Ascending aorta (tissue), 2 donors: Measurements from ENCODE around the gene OIT3. TPM values are rescaled to one million over a fixed set of nuclear protein-coding genes. Genes with fewer than 3 reads are reported as not detected.

ENCODE experiments used
- DNase-seq, 2 donors: peaks; one replicate each; pipeline ENCODE4 v3.0.0-alpha.2; 2019; ENCODE audit warnings: low spot score in 2 of 2
- H3K27ac ChIP-seq, 2 donors: fragments of 200-600 bp; sonication (generic); one replicate each; pipeline ENCODE4 v1.5.1; 2016 to 2017; ENCODE audit warnings: mild to moderate bottlenecking in 1 of 2
- H3K27me3 ChIP-seq: fragments of 200-600 bp; sonication (generic); one replicate; pipeline ENCODE4 v1.5.1; 2017
- H3K36me3 ChIP-seq, 2 donors: fragments of 200-600 bp; sonication (generic); one replicate each; pipeline ENCODE4 v1.5.1; 2016
- H3K4me1 ChIP-seq, 2 donors: fragments of 200-600 bp; sonication (generic); one replicate each; pipeline ENCODE4 v1.5.1; 2016 to 2017; ENCODE audit warnings: mild to moderate bottlenecking in 1 of 2
- H3K4me3 ChIP-seq, 2 donors: fragments of 200-600 bp; sonication (generic); one replicate each; pipeline ENCODE4 v1.5.1; 2016 to 2017; ENCODE audit warnings: mild to moderate bottlenecking in 1 of 2
- H3K9me3 ChIP-seq, 2 donors: fragments of 200-600 bp; sonication (generic); one replicate each; pipeline ENCODE4 v1.5.1; 2016
- intact Hi-C: fragments of 100-400 bp; cut with DNase I; formaldehyde crosslinking; loops from one replicate; pipeline ENCODE4 v1.15.1; 2023
- total RNA-seq: library from RNA; depleted of rRNA; stranded (reverse); fragments of >200 nt; gene quantifications from one replicate; pipeline ENCODE4 v1.1.0, GENCODE V29; 2016
- TF ChIP-seq, protein P1 (sequence below), 3 experiments: fragments of 200-600 bp in 2 of 3; fragments of 450-650 bp in 1 of 3; sonication (generic) in 2 of 3; IDR thresholded peaks; one replicate each; pipeline ENCODE4 v1.5.1; 2016 to 2019; ENCODE audit warnings: antibody characterized with exemption in 3 of 3, mild to moderate bottlenecking in 1 of 3, moderate library complexity in 1 of 3

The OIT3 gene
- total RNA-seq, 1 donor from 2014 or later, result not detected

DNA sequence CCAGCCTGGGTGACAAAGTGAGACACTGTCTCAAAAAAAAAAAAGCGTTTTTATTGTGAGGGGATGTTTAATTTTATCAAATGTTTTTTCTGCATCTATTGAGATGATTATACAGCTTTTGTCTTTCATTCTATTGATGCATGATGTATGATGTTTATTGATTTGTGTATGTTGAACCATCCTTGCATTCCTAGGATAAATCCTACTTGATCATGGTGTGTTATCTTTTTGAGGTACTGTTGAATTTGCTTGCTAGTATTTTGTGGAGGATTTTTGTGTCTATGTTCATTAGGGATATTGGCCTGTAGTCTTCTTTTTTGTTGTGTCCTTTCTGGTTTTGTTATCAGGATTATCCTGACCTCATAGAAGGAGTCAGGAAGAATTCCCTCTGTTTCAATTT, 83.3 kb downstream of the OIT3 start:
- no peak for DNase-seq
- intact Hi-C loops, result no loop called here
- H3K27me3 ChIP-seq, result no peaks in the 10 kb centered on the region
- H3K4me1 ChIP-seq, result no peaks in the 10 kb centered on the region
- peaks cover 9 to 40% of the 10 kb centered on the region in 2 donors for H3K9me3 ChIP-seq
- no peaks in the 10 kb centered on the region for H3K36me3 ChIP-seq
- TF ChIP-seq, protein P1, sequence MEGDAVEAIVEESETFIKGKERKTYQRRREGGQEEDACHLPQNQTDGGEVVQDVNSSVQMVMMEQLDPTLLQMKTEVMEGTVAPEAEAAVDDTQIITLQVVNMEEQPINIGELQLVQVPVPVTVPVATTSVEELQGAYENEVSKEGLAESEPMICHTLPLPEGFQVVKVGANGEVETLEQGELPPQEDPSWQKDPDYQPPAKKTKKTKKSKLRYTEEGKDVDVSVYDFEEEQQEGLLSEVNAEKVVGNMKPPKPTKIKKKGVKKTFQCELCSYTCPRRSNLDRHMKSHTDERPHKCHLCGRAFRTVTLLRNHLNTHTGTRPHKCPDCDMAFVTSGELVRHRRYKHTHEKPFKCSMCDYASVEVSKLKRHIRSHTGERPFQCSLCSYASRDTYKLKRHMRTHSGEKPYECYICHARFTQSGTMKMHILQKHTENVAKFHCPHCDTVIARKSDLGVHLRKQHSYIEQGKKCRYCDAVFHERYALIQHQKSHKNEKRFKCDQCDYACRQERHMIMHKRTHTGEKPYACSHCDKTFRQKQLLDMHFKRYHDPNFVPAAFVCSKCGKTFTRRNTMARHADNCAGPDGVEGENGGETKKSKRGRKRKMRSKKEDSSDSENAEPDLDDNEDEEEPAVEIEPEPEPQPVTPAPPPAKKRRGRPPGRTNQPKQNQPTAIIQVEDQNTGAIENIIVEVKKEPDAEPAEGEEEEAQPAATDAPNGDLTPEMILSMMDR (IDR thresholded peaks at IDR 0.05), result no peak
- H3K27ac ChIP-seq, result no peak overlapping the region
- H3K4me3 ChIP-seq, result no peak overlapping the region

DNA sequence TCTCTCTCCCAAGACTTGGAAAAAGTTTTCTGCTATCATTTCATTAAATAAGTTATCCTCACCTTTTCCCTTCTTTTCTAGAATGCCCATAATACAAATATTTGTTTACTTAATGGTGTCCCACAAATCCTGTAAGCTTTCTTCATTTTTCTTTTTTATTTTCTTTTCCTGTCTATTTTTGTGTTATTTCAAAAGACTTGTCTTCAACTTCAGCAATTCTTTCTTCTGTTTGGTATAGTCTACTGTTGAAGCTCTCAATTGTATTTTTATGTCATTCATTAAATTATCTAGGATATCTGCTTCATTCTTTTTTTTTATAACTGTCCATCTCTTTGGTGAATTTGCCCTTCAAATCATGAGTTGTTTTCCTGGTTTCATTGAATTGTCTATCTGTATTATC, 86.2 kb downstream of the OIT3 start:
- Histone ChIP-seq H3K27ac (no peak overlapping the region), H3K9me3 (peaks cover 9 to 40% of the 10 kb centered on the region in 2 donors), H3K27me3 (no peaks in the 10 kb centered on the region), H3K36me3 (no peaks in the 10 kb centered on the region), H3K4me3 (no peak overlapping the region), H3K4me1 (no peaks in the 10 kb centered on the region)
- TF ChIP-seq, protein P1 (IDR thresholded peaks at IDR 0.05), result no peak
- intact Hi-C loops, result no loop called here
- no peak for DNase-seq

DNA sequence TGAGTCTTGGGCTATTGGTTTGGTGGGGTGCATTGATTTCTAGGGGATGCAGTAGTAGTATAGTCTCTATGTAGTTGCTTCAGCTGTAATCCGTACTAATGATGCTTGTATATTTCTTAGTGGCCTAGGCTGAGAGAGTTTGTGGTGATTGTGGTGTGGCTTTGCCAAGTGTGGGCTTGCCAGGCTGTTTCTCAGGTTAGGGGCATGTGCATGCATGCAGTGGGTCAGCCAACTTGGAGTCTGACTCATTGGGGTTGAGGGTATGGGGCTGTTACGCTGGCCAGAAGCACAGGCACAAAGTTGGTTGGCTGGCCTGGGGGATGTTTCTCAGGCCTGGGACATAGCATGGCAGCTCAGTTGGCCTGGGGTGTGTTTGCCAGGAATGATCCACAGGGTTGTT, 86.8 kb downstream of the OIT3 start:
- intact Hi-C loops, result no loop called here
- TF ChIP-seq, protein P1 (IDR thresholded peaks at IDR 0.05), result no peak
- no peak for DNase-seq
- Histone ChIP-seq H3K4me1 (no peaks in the 10 kb centered on the region), H3K27ac (no peak overlapping the region), H3K27me3 (no peaks in the 10 kb centered on the region), H3K9me3 (peaks cover 9 to 38% of the 10 kb centered on the region in 2 donors), H3K36me3 (no peaks in the 10 kb centered on the region), H3K4me3 (no peak overlapping the region)

DNA sequence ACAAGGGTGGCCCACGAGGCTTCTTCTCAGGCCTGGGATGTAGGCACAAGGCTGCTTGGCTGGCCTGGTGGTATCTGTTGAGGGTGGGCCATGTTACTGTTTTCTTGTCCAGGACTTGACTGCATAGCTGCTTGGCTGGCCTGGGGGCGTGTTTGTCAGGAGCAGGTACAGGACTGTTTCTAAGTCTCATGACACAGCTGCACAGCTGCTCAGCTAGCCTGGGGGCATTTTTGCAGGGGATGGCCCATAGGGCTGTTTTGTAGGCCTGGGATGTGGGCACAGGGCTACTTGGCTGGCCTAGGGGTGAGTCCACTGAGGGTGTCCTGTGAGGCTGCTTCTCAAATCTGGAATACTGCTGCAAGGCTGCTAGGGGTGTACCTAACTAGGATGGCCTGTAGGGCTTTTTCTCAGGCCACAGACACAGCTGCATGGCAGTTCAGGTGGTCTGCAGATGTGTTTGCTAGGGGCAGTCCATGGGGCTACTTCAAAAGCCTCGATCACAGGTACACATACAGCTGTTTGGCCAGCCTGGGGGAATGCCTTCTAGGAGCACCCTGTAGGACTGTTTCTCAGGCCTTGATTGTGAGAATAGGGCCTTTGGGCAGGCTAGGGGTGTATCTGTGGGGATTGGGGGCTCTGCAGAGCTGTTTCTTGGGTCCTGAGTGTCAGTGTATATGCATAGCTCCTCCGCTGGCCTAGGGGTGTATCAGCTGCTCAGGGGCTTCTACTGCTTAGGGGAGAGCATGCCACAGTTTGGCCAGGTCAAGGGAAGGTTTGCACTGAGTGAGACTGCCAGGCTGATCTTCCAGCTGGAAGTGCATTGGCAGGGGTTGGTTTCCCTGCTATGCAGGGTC, 87.7 kb downstream of the OIT3 start:
- Histone ChIP-seq H3K9me3 (peaks cover 3 to 29% of the 10 kb centered on the region in 2 donors), H3K36me3 (no peaks in the 10 kb centered on the region), H3K27me3 (no peaks in the 10 kb centered on the region), H3K4me3 (no peak overlapping the region), H3K27ac (no peak overlapping the region), H3K4me1 (no peaks in the 10 kb centered on the region)
- DNase-seq, result no peak
- TF ChIP-seq, protein P1 (IDR thresholded peaks at IDR 0.05), result no peak
- intact Hi-C loops, result no loop called here

DNA sequence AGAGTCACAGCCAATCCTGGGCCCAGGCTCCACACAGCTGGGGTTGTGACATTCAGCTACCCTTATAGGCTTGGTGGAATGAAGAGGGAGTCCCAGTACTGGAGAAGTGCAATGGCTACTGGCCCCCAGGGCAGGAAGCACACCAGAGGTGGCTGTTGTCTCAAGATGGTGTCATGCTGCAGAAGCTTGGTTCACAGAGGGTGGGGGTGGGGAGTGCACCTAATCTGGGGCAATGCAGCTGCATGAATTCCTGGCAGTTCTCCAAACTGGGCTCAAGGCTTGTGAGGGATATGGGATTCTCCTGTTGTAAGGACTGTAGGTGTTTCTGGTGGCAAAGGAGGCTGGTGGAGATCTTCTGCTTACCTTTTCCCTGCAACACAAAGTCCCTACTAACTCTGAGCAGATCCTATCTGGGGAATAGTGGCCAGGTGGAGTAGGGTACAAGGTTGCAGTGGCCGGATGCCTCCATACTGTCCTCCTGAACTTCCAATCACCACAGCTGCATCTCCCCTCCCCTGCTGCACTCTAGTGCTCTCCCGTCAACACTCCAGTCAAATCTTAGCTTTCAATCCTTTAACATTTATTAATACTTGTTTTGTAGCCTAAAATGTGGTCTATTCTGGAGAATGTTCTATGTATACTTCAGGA, 88.5 kb downstream of the OIT3 start:
- Histone ChIP-seq H3K36me3 (no peaks in the 10 kb centered on the region), H3K27ac (no peak overlapping the region), H3K9me3 (peaks cover 3 to 22% of the 10 kb centered on the region in 2 donors), H3K4me1 (no peaks in the 10 kb centered on the region), H3K27me3 (no peaks in the 10 kb centered on the region), H3K4me3 (no peak overlapping the region)
- TF ChIP-seq, protein P1 (IDR thresholded peaks at IDR 0.05), result no peak
- intact Hi-C loops, result no loop called here
- no peak for DNase-seq

Other genes starting within 250 kb of the OIT3 start
- 22.0 TPM for gene MCU, start 201.6 kb upstream of the OIT3 start, total RNA-seq
- gene PLA2G12B, start 61.1 kb downstream of the OIT3 start, total RNA-seq, result not detected
- 6.9 TPM for gene P4HA1, start 203.1 kb downstream of the OIT3 start, total RNA-seq
- gene NUDT13, start 216.7 kb downstream of the OIT3 start, total RNA-seq, result 7.6 TPM